ENCODE measurements around the gene AOPEP. TPM values are rescaled to one million over a fixed set of nuclear protein-coding genes. Genes with fewer than 3 reads are reported as not detected.

AOPEP gene
- total RNA-seq, 1 donor from 2014 or later: 16.6 TPM

- Histone ChIP-seq H3K27me3 (no peaks in the 10 kb centered on the region), H3K79me2 (ENCODE audit: low read depth) (no peaks in the 10 kb centered on the region), H2AFZ (replicated peaks) (no peak overlapping the region), H3F3A (ENCODE audit: low read depth) (no peaks in the 10 kb centered on the region), H3K9me3 (ENCODE audit: low read depth) (no peaks in the 10 kb centered on the region), H3K9ac (no peak overlapping the region), H4K20me1 (ENCODE audit: low read depth) (no peaks in the 10 kb centered on the region), H3K27ac (no peak overlapping the region), H3K4me2 (no peak overlapping the region), H3K4me3 (no peak overlapping the region), H3K4me1 (peaks cover 10% of the 10 kb centered on the region), H3K36me3 (no peaks in the 10 kb centered on the region)
- Mint-ChIP-seq H3K36me3 (no peaks in the 10 kb centered on the region), H3K27ac (peak overlapping the region; percentile 84), H3K4me1 (peaks cover 53% of the 10 kb centered on the region), H3K4me3 (no peak overlapping the region), H3K9me3 (no peaks in the 10 kb centered on the region), H3K27me3 (ENCODE audit: insufficient read depth, low read depth) (peaks cover 4% of the 10 kb centered on the region)
- no peak for TF ChIP-seq CTCF (IDR thresholded peaks at IDR 0.05)
- no peak for TF ChIP-seq EZH2phosphoT487 (IDR thresholded peaks at IDR 0.05)
- no peak for TF ChIP-seq EZH2 (IDR thresholded peaks at IDR 0.05)
- DNase-seq (ENCODE audit: low spot score): no peak
Measured at GRCh38 chr9:94995048-94995693, 268.7 kb downstream of the AOPEP start.

DNA sequence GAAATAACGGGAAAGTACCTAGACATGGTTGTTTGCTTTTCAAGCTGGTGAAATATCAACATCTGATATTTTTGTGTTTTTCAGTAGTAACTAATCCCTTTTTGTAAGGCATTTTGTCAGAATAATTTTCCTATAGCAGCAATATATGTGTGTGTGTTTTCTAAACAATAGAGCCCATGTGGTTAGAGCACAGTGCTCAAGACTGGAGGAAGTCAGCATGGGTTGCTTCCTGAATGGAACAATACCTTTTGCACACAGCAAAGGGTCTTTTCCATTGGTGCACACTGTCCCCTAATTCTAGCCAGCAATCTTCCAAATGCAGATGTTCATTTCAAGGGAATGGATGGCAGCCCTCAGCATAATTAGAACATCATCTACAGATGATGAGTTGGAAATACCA is 270.1 kb downstream of the AOPEP start:
- no peak overlapping the region for H3K4me3 Mint-ChIP-seq
- no peaks in the 10 kb centered on the region for H3K79me2 ChIP-seq (ENCODE audit: low read depth)
- H3K4me3 ChIP-seq: no peak overlapping the region
- no peaks in the 10 kb centered on the region for H3K36me3 ChIP-seq
- no peak overlapping the region for H3K9ac ChIP-seq
- no peak overlapping the region for H3K4me2 ChIP-seq
- no peak for DNase-seq (ENCODE audit: low spot score)
- peaks cover 52% of the 10 kb centered on the region for H3K4me1 Mint-ChIP-seq
- no peaks in the 10 kb centered on the region for H3K27me3 ChIP-seq
- H3K9me3 Mint-ChIP-seq: no peaks in the 10 kb centered on the region
- peaks cover 4% of the 10 kb centered on the region for H3K27me3 Mint-ChIP-seq (ENCODE audit: insufficient read depth, low read depth)
- H3F3A ChIP-seq (ENCODE audit: low read depth): no peaks in the 10 kb centered on the region
- no peaks in the 10 kb centered on the region for H3K36me3 Mint-ChIP-seq
- no peak overlapping the region for H3K27ac ChIP-seq
- no peaks in the 10 kb centered on the region for H3K9me3 ChIP-seq (ENCODE audit: low read depth)
- H3K27ac Mint-ChIP-seq: peak overlapping the region; percentile 98
- peaks cover 8% of the 10 kb centered on the region for H3K4me1 ChIP-seq
- no peak overlapping the region for H2AFZ ChIP-seq (replicated peaks)
- no peak for TF ChIP-seq EZH2phosphoT487 (IDR thresholded peaks at IDR 0.05)
- TF ChIP-seq CTCF (IDR thresholded peaks at IDR 0.05): no peak
- no peak for TF ChIP-seq EZH2 (IDR thresholded peaks at IDR 0.05)
- no peaks in the 10 kb centered on the region for H4K20me1 ChIP-seq (ENCODE audit: low read depth)

GRCh38 chr9:94997727-94998126 is 271.2 kb downstream of the AOPEP start:
- Histone ChIP-seq H2AFZ (replicated peaks) (no peak overlapping the region), H3K27me3 (peaks cover 5% of the 10 kb centered on the region), H3K9ac (no peak overlapping the region), H3K79me2 (ENCODE audit: low read depth) (no peaks in the 10 kb centered on the region), H3F3A (ENCODE audit: low read depth) (peaks cover 8% of the 10 kb centered on the region), H3K4me1 (peaks cover 13% of the 10 kb centered on the region), H4K20me1 (ENCODE audit: low read depth) (no peaks in the 10 kb centered on the region), H3K9me3 (ENCODE audit: low read depth) (no peaks in the 10 kb centered on the region), H3K27ac (no peak overlapping the region), H3K36me3 (no peaks in the 10 kb centered on the region), H3K4me2 (no peak overlapping the region), H3K4me3 (no peak overlapping the region)
- Mint-ChIP-seq H3K4me1 (peaks cover 45% of the 10 kb centered on the region), H3K27ac (no peak overlapping the region), H3K27me3 (ENCODE audit: insufficient read depth, low read depth) (peaks cover 4% of the 10 kb centered on the region), H3K4me3 (no peak overlapping the region), H3K9me3 (no peaks in the 10 kb centered on the region), H3K36me3 (no peaks in the 10 kb centered on the region)
- TF ChIP-seq CTCF (IDR thresholded peaks at IDR 0.05) (no peak), EZH2 (IDR thresholded peaks at IDR 0.05) (no peak), EZH2phosphoT487 (IDR thresholded peaks at IDR 0.05) (no peak)
- DNase-seq (ENCODE audit: low spot score): no peak
